Activated CD4-positive, alpha-beta T cell treated with anti-CD3 and anti-CD28 coated beads, Interleukin-2, amount 10 ng/mL, durations not matched to agents 24 days and 14 days (primary cell): Measurements from ENCODE around the gene ZNF117. TPM values are rescaled to one million over a fixed set of nuclear protein-coding genes. Genes with fewer than 3 reads are reported as not detected.
"Not testable (repeated sequence)": the region's sequence is repeated elsewhere in the genome, so short reads cannot be mapped to it uniquely, and the experiment has no call there.

ENCODE experiments used
- DNase-seq: peaks from one replicate; pipeline ENCODE4 v3.0.0; 2022
- H3K27ac Mint-ChIP-seq: one replicate; pipeline ENCODE4 v1.8.0; 2022; ENCODE audit warnings: mild to moderate bottlenecking, mixed read lengths
- H3K27me3 Mint-ChIP-seq: one replicate; pipeline ENCODE4 v1.8.0; 2022; ENCODE audit warnings: mixed read lengths
- H3K36me3 Mint-ChIP-seq: one replicate; pipeline ENCODE4 v1.8.0; 2022; ENCODE audit warnings: low read depth, mild to moderate bottlenecking, mixed read lengths
- H3K4me1 Mint-ChIP-seq: one replicate; pipeline ENCODE4 v1.8.0; 2021; ENCODE audit warnings: mixed read lengths
- H3K4me3 Mint-ChIP-seq: one replicate; pipeline ENCODE4 v1.8.0; 2022; ENCODE audit warnings: mild to moderate bottlenecking, moderate library complexity, mixed read lengths
- H3K9me3 Mint-ChIP-seq: one replicate; pipeline ENCODE4 v1.8.0; 2021; ENCODE audit warnings: mixed read lengths
- intact Hi-C: fragments of 100-400 bp; cut with micrococcal nuclease; formaldehyde crosslinking; loops from one replicate; pipeline ENCODE4 v1.15.1; 2023
- total RNA-seq: library from RNA; stranded (reverse); gene quantifications from 2 replicates; pipeline ENCODE4 v1.2.3, GENCODE V29; 2022

ZNF117 gene
- 2.4 and 3.6 TPM in 2 replicates for total RNA-seq

DNA sequence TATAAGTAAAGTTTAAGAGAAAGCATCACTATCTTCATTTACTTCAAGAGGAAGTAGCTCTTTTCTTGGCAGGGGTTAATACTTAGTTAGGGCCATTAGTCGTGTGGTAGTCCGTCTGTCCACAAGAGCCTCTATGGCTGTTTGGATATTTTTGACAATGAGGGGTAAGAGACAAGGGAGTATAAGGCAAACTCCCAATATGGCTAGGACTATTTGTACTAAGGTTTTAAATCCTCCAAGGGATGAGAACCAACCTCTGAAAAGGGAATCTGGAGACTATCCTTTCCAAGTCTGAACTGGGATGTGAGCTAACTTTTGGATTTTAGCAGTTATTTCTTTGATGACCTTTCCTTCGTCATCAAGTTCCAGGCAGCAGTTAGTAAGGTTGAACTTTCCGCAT is at the start of gene ZNF117:
TSS of gene ZNF117 (minus strand) at position 101 of the 400 bp plus-strand sequence.
- H3K9me3 Mint-ChIP-seq = peaks cover 34% of the 10 kb centered on the region
- intact Hi-C loops = no loop called here
- no peaks in the 10 kb centered on the region for H3K4me1 Mint-ChIP-seq
- no peak for DNase-seq
- no peaks in the 10 kb centered on the region for H3K27me3 Mint-ChIP-seq
- H3K4me3 Mint-ChIP-seq = no peak within 1 kb of the TSS
- H3K36me3 Mint-ChIP-seq = peaks cover 23% of the 10 kb centered on the region
- no peak within 1 kb of the TSS for H3K27ac Mint-ChIP-seq

GRCh38 chr7:65038767-65039166 is 47.9 kb upstream of the ZNF117 start:
- intact Hi-C loops = loop anchor here (1.0 to 5.0 kb wide), 5 partner anchors 32 to 476 kb away; partner anchors contain the start of genes ERV3-1, ZNF107, ZNF680 and ZNF92
- DNase-seq = peak; percentile 77
- H3K36me3 Mint-ChIP-seq, H3K27me3 Mint-ChIP-seq, H3K9me3 Mint-ChIP-seq: not testable (repeated sequence)
- Mint-ChIP-seq H3K4me1 (peaks cover 11% of the 10 kb centered on the region), H3K27ac (peak overlapping the region; percentile 87), H3K4me3 (peak overlapping the region; percentile 89)

DNA sequence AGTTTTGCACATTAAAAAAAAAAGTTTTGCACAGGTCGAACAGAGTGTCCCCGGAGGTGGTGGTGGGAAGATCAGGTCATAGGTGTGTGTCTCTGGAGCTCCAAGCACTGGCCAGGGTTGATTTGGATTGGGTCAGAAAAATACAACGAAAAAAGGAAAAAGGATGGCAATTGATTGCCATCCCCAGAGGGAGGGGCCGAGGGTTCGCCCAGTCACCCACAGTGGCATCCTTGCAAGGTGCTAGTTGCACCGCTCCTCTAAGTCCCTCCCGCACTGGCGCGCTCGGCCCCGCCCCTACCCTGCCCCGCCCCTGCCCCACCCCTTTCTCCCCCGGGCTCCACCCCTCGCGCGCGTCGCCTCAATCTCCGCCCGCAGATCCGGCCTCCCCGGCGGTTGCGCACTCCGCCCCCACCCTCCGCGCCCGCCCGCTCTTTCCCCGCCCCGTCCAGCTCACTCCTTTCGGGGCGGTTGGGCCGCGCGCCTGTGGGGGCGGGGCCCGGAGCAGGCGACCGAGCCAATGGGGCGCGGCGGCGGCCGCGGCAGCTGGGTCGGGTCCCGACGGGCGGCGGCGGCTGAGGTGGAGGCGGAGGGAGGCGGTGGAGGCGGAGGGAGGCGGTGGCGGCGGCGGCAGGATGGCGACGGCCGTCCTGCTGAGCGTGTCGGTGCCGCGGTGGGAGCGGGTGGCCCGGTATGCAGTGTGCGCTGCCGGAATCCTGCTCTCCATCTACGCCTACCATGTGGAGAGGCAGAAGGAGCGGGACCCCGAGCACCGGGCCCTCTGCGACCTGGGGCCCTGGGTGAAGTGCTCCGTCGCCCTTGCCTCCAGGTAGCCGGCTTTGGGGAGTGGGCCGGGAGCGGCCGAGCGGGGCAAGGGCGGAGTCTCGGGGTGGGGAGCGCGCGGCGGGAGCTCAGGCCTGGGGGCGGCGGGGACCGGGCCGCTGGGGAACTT is 47.2 kb upstream of the ZNF117 start:
- no peaks in the 10 kb centered on the region for H3K27me3 Mint-ChIP-seq
- H3K36me3 Mint-ChIP-seq = peaks cover 5% of the 10 kb centered on the region
- H3K9me3 Mint-ChIP-seq = peaks cover 3% of the 10 kb centered on the region
- H3K27ac Mint-ChIP-seq = peak overlapping the region; percentile 86
- DNase-seq = peak; percentile 96
- peak overlapping the region; percentile 82 for H3K4me3 Mint-ChIP-seq
- peaks cover 11% of the 10 kb centered on the region for H3K4me1 Mint-ChIP-seq
- intact Hi-C loops = loop anchor here (1.0 to 5.0 kb wide), 6 partner anchors 32 to 475 kb away; partner anchors contain the start of genes ERV3-1, ZNF107, ZNF273 and ZNF680

- intact Hi-C loops = loop anchor here (5.0 kb wide), 1 partner anchor 336 kb away; the partner anchor contains the start of gene ZNF92
- not testable (repeated sequence) for H3K27me3 Mint-ChIP-seq, H3K4me3 Mint-ChIP-seq, H3K36me3 Mint-ChIP-seq, H3K27ac Mint-ChIP-seq, H3K9me3 Mint-ChIP-seq, DNase-seq
- peaks cover 11% of the 10 kb centered on the region for H3K4me1 Mint-ChIP-seq
These were observed 45.7 kb upstream of the ZNF117 start for GRCh38 chr7:65036526-65036925.

DNA sequence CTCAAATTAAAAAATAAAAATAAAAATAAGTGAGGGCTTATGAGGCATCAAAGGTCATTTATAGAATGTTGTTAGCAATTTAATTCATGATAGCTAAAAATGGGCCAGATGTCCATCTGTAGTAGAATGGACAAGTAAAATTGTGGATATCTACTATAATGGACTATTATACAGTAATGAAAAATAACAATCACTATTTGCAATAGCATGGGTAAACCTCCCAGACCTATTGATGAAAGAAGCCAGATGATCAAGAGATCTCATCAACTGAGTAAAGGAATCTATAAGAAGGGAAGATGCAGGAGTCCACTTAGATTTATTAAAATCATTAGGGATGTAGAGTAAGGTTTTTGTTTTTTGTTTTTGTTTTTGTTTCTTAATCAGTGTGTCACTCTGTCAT is 44.6 kb upstream of the ZNF117 start:
- not testable (repeated sequence) for H3K27ac Mint-ChIP-seq, DNase-seq, H3K9me3 Mint-ChIP-seq, H3K36me3 Mint-ChIP-seq, H3K27me3 Mint-ChIP-seq, H3K4me3 Mint-ChIP-seq
- peaks cover 11% of the 10 kb centered on the region for H3K4me1 Mint-ChIP-seq
- intact Hi-C loops = loop anchor here (5.0 kb wide), 1 partner anchor 337 kb away; the partner anchor contains the start of gene ZNF92

DNA sequence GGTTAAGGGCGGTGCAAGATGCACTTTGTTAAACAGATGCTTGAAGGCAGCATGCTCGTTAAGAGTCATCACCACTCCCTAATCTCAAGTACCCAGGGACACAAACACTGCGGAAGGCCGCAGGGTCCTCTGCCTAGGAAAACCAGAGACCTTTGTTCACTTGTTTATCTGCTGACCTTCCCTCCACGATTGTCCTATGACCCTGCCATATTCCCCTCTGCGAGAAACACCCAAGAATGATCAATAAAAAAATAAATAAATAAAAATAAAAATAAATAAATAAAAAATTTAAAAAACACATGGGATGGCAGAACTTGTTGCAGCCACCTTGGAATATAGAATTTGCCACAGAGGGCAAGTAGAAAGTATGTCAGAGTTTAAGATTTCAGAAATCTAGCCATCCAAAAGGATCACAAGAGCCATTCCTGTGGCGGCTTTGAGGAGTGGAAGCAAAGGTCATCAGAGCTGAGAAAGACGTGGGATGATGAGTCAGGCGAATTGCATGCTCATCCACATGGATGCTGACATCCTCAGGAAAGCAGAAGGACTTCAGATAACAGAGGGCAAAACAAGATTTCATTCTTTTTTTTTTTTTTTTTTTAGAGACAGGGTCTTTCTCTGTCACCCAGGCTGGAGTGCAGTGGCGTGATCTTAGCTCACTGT is 43.4 kb upstream of the ZNF117 start:
- H3K27ac Mint-ChIP-seq, H3K27me3 Mint-ChIP-seq, DNase-seq, H3K4me1 Mint-ChIP-seq, H3K4me3 Mint-ChIP-seq, intact Hi-C loops, H3K36me3 Mint-ChIP-seq: not testable (repeated sequence)
- H3K9me3 Mint-ChIP-seq = peaks cover 10% of the 10 kb centered on the region

DNA sequence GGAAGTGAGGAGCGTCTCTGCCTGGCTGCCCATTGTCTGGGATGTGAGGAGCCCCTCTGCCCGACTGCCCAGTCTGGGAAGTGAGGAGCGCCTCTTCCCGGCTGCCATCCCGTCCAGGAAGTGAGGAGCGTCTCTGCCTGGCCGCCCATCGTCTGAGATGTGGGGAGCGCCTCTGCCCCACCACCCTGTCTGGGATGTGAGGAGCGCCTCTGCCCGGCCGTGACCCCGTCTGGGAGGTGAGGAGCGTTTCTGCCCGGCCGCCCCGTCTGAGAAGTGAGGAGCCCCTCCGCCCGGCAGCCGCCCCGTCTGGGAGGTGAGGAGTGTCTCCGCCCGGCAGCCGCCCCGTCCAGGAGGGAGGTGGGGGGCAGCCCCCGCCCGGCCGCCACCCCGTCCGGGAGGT is 42.6 kb upstream of the ZNF117 start:
- peaks cover 10% of the 10 kb centered on the region for H3K9me3 Mint-ChIP-seq
- H3K27me3 Mint-ChIP-seq, H3K27ac Mint-ChIP-seq, intact Hi-C loops, H3K4me1 Mint-ChIP-seq, H3K36me3 Mint-ChIP-seq, H3K4me3 Mint-ChIP-seq, DNase-seq: not testable (repeated sequence)

GRCh38 chr7:65025023-65025422 is 34.2 kb upstream of the ZNF117 start:
- intact Hi-C loops, H3K9me3 Mint-ChIP-seq, H3K36me3 Mint-ChIP-seq, H3K27ac Mint-ChIP-seq, H3K4me3 Mint-ChIP-seq, H3K27me3 Mint-ChIP-seq, DNase-seq, H3K4me1 Mint-ChIP-seq: not testable (repeated sequence)

- H3K9me3 Mint-ChIP-seq, H3K27ac Mint-ChIP-seq, H3K36me3 Mint-ChIP-seq, H3K27me3 Mint-ChIP-seq, intact Hi-C loops, DNase-seq, H3K4me1 Mint-ChIP-seq, H3K4me3 Mint-ChIP-seq: not testable (repeated sequence)
These were observed 30.1 kb upstream of the ZNF117 start for GRCh38 chr7:65020978-65021377.

DNA sequence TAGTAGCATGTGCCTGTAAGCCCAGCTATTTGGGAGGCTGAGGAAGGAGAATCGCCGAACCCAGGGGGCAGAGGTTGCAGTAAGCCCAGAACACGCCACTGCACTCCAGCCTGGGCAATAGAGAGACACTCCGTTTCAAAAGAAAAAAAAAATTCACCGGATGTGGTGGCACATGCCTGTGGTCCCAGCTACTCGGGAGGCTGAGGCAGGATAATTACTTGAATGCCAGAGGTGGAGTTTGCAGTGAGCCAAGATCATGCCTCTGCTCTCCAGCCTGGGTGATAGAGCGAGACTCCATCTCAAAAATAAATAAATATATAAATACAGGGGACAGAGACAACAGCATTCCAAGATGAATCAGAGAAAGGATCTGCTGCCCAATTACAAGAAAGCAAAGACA is 19.0 kb upstream of the ZNF117 start:
- H3K36me3 Mint-ChIP-seq, H3K27me3 Mint-ChIP-seq, H3K9me3 Mint-ChIP-seq, H3K27ac Mint-ChIP-seq, H3K4me3 Mint-ChIP-seq, DNase-seq: not testable (repeated sequence)
- H3K4me1 Mint-ChIP-seq = peaks cover 16% of the 10 kb centered on the region
- intact Hi-C loops = loop anchor here (5.0 to 10.0 kb wide), 3 partner anchors 72 to 365 kb away; partner anchors contain the start of genes ZNF107 and ZNF92

DNA sequence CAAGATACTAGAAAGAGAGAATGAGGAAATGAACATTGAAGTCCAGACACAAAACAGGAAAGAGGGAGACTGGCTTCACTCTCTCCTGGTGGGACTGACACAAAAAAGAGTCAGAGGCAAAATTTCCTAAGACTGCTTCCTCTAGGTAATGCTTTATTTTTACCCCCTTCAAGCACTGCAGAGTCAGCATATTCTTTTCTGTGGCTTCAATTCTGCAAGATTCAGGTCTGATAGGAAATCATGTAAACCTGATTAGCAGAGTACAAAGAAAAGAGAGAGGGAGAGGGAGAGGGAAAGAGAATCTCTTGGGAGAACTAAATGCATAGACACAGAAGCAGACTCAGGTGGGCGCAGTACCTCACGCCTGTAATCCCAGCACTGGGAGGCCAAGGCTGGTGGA is 18.6 kb upstream of the ZNF117 start:
- intact Hi-C loops = loop anchor here (5.0 to 10.0 kb wide), 3 partner anchors 73 to 365 kb away; partner anchors contain the start of genes ZNF107 and ZNF92
- H3K36me3 Mint-ChIP-seq, H3K4me3 Mint-ChIP-seq, H3K9me3 Mint-ChIP-seq, DNase-seq, H3K27me3 Mint-ChIP-seq, H3K27ac Mint-ChIP-seq: not testable (repeated sequence)
- peaks cover 20% of the 10 kb centered on the region for H3K4me1 Mint-ChIP-seq

GRCh38 chr7:65007036-65007435 is 16.2 kb upstream of the ZNF117 start:
- H3K27ac Mint-ChIP-seq = peak overlapping the region; percentile 95
- H3K4me1 Mint-ChIP-seq = peaks cover 26% of the 10 kb centered on the region
- H3K36me3 Mint-ChIP-seq = peaks cover 28% of the 10 kb centered on the region
- peak; percentile 58 for DNase-seq
- peak overlapping the region; percentile 98 for H3K4me3 Mint-ChIP-seq
- H3K9me3 Mint-ChIP-seq = peaks cover 10% of the 10 kb centered on the region
- intact Hi-C loops = loop anchor here (5.0 to 10.0 kb wide), 3 partner anchors 75 to 368 kb away; partner anchors contain the start of genes ZNF107 and ZNF92
- H3K27me3 Mint-ChIP-seq = not testable (repeated sequence)

GRCh38 chr7:65006094-65006992 is 15.5 kb upstream of the ZNF117 start, which contains the start of gene ERV3-1:
Gene ERV3-1, minus strand, starts transcription at chr7:65006687. Its CDS starts 13,661 bp downstream, at chr7:64993026.
- Mint-ChIP-seq H3K9me3 (peaks cover 9% of the 10 kb centered on the region), H3K4me1 (peaks cover 26% of the 10 kb centered on the region), H3K27me3 (no peaks in the 10 kb centered on the region), H3K36me3 (peaks cover 34% of the 10 kb centered on the region), H3K27ac (peak within 1 kb of the TSS; percentile 95), H3K4me3 (peak within 1 kb of the TSS; percentile 98)
- intact Hi-C loops = loop anchor here (1.0 to 10.0 kb wide), 5 partner anchors 32 to 368 kb away; partner anchors contain the start of genes ZNF107, ZNF273 and ZNF92
- peak; percentile 97 for DNase-seq
